Upper lobe of left lung (tissue), 6 donors: ENCODE measurements around the gene TSPYL1. TPM values are rescaled to one million over a fixed set of nuclear protein-coding genes. Genes with fewer than 3 reads are reported as not detected.

Source experiments
- ATAC-seq, 2 donors: fragments of 200-7000 bp; cut with Tn5 transposase; one replicate each; pipeline ENCODE4 v1.9.1; 2022; ENCODE audit warnings: mild to moderate bottlenecking in 2 of 2, moderate library complexity in 2 of 2; ENCODE audit not compliant: low FRiP score in 2 of 2
- DNase-seq, 2 donors: peaks; one replicate each; pipeline ENCODE4 v3.0.0-alpha.2; 2019 to 2020
- H3K27ac ChIP-seq, 4 donors: fragments of 200-600 bp; sonication (generic); one replicate each; pipeline ENCODE4 v1.5.1; 2016 to 2019
- H3K27me3 ChIP-seq, 4 donors: fragments of 200-600 bp; sonication (generic); one replicate each; pipeline ENCODE4 v1.5.1; 2017 to 2019
- H3K36me3 ChIP-seq, 4 donors: fragments of 200-600 bp; sonication (generic); one replicate each; pipeline ENCODE4 v1.5.1; 2016 to 2019
- H3K4me1 ChIP-seq, 4 donors: fragments of 200-600 bp; sonication (generic); one replicate each; pipeline ENCODE4 v1.5.1; 2018 to 2019
- H3K4me3 ChIP-seq, 4 donors: fragments of 200-600 bp; sonication (generic); one replicate each; pipeline ENCODE4 v1.5.1; 2017 to 2019; ENCODE audit warnings: mild to moderate bottlenecking in 2 of 4, moderate library complexity in 1 of 4
- H3K9me3 ChIP-seq, 4 donors: fragments of 200-600 bp; sonication (generic); one replicate each; pipeline ENCODE4 v1.5.1; 2018 to 2019
- EP300 ChIP-seq, 4 donors: sonication (generic); formaldehyde crosslinking; IDR thresholded peaks; one replicate each; pipeline ENCODE4 v1.5.1; 2017; ENCODE audit warnings: antibody characterized with exemption in 4 of 4, control low read depth in 2 of 4
- POLR2A ChIP-seq, 4 donors: fragments of 450-650 bp; IDR thresholded peaks; one replicate each; pipeline ENCODE4 v1.5.1; 2016 to 2017; ENCODE audit warnings: antibody characterized with exemption in 4 of 4, mild to moderate bottlenecking in 2 of 4
- POLR2AphosphoS5 ChIP-seq, 2 donors: sonication (generic); formaldehyde crosslinking; IDR thresholded peaks; one replicate each; pipeline ENCODE4 v1.5.1; 2017; ENCODE audit warnings: antibody characterized with exemption in 2 of 2
- WGBS, 2 donors: methylation state at CpG; one replicate each; pipeline ENCODE4 v1.1.5; 2017 to 2018; 5-methylcytosine and 5-hydroxymethylcytosine counted together
- total RNA-seq, 6 donors: library from RNA; depleted of rRNA in 4 of 6; stranded (reverse); fragments of >200 nt in 4 of 6; gene quantifications; one replicate each; pipeline versions ENCODE4 v1.1.0 to v1.2.1, GENCODE V29; 2016 to 2021
- TF ChIP-seq, protein P1 (sequence below), 6 experiments: fragments of 450-650 bp in 4 of 6; fragments of 200-600 bp in 2 of 6; sonication (generic) in 2 of 6; IDR thresholded peaks; one replicate each; pipeline ENCODE4 v1.5.1; 2016 to 2019; ENCODE audit warnings: antibody characterized with exemption in 6 of 6
- donor health status: DM: no; HTN: no; CAD: no; lungs with moderate emphysema.
- donor health status: DM: no; HTN: yes; CAD: no; lungs with severe emphysema.

TSPYL1 gene
- total RNA-seq, 6 donors from 2014 or later = 33.5 to 83.6 (median 64.9) TPM

- H3K27me3 ChIP-seq = no peaks in the 10 kb centered on the region
- H3K9me3 ChIP-seq = no peaks in the 10 kb centered on the region
- H3K4me3 ChIP-seq = no peak overlapping the region
- TF ChIP-seq EP300 (IDR thresholded peaks at IDR 0.05) (no peak), POLR2A (IDR thresholded peaks at IDR 0.05) (no peak)
- TF ChIP-seq, protein P1, sequence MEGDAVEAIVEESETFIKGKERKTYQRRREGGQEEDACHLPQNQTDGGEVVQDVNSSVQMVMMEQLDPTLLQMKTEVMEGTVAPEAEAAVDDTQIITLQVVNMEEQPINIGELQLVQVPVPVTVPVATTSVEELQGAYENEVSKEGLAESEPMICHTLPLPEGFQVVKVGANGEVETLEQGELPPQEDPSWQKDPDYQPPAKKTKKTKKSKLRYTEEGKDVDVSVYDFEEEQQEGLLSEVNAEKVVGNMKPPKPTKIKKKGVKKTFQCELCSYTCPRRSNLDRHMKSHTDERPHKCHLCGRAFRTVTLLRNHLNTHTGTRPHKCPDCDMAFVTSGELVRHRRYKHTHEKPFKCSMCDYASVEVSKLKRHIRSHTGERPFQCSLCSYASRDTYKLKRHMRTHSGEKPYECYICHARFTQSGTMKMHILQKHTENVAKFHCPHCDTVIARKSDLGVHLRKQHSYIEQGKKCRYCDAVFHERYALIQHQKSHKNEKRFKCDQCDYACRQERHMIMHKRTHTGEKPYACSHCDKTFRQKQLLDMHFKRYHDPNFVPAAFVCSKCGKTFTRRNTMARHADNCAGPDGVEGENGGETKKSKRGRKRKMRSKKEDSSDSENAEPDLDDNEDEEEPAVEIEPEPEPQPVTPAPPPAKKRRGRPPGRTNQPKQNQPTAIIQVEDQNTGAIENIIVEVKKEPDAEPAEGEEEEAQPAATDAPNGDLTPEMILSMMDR (IDR thresholded peaks at IDR 0.05) = no peak
- 66 to 70% methylated on average over 2 of the region's 2 CpGs for WGBS, 2 donors
- no peak for DNase-seq
- peaks cover 19 to 23% (median 20%) of the 10 kb centered on the region in 4 donors for H3K4me1 ChIP-seq
- no peak for ATAC-seq
- no peak overlapping the region for H3K27ac ChIP-seq
- no peaks in the 10 kb centered on the region for H3K36me3 ChIP-seq
Measured at GRCh38 chr6:116282698-116283097, 3.0 kb upstream of the TSPYL1 start.

DNA sequence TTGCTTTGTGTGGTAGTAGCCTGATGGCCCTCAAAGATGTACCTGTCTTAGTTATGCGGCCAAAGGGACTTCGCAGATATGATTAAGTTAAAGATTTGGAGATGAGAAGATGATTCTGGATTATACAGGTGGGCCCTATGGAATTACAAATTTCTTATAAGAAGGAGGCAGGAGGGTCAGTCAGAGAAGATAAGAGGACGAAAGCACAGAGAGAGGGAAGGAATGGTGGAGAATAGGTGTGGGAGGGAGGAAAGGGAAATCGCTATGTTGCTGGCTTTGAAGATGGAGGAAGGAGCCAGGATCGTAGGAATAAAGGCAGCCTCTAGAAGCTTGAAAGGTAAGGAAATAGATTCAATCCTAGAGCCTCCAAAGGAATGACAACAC is 1.2 kb upstream of the TSPYL1 start:
- no peak for ATAC-seq

DNA sequence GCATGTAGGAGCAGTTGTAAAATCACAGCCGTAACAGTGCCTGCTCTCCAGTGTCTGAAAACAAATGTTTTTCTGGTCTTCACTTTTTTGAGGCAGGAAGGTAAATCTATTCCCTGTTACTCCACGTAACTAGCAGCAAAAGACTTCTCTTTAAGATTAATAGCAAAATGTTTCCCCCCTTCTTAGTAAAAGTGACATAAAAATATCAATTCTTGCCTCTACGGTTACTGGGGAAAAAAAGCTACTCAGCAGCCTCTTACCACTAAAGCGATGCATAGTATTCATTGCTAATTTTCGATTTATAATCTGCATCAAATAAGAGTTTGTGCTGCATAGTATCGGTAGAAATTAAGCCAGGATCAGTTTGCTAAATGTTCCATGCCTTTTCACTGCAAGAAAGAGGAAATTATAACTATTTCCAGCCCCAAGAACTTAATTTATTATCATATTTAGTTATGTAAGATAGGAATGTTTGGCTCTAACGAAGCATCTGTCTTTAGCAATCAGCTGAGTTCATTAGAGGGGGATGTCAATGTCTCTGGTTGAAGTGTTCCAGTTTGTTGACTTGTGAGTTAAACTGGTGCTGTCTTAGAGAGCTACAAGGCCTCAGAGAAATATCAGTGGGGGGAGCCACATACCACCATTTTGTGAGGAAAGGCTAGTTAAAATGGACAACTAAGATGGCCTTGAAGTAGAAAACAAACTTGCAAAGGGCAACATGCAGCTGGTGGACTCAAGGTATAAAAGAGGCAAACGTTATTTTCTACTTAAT is 617 bp upstream of the TSPYL1 start:
- Histone ChIP-seq H3K4me3 (peak overlapping the region in 3 of 4 donors; percentile 77 to 92 (median 83)), H3K36me3 (peaks cover 0 to 4% (median 0%) of the 10 kb centered on the region in 4 donors), H3K4me1 (peaks cover 42 to 46% (median 43%) of the 10 kb centered on the region in 4 donors), H3K27me3 (no peaks in the 10 kb centered on the region), H3K9me3 (no peaks in the 10 kb centered on the region), H3K27ac (peak overlapping the region; percentile 96 to 99 (median 99))
- TF ChIP-seq EP300 (IDR thresholded peaks at IDR 0.05) (no peak), POLR2AphosphoS5 (IDR thresholded peaks at IDR 0.05) (no peak), POLR2A (IDR thresholded peaks at IDR 0.05) (no peak)
- TF ChIP-seq, protein P1 (IDR thresholded peaks at IDR 0.05) = no peak
- ATAC-seq (no peak), DNase-seq (no peak)
- 14 to 17% methylated on average over 8 of the region's 8 CpGs for WGBS, 2 donors

More for the DNA sequence above, 1.2 kb upstream of the TSPYL1 start:
- Histone ChIP-seq H3K4me1 (peaks cover 36 to 41% (median 37%) of the 10 kb centered on the region in 4 donors), H3K27ac (peak overlapping the region in 2 of 4 donors; percentile 99), H3K9me3 (no peaks in the 10 kb centered on the region), H3K36me3 (peaks cover 0 to 3% (median 0%) of the 10 kb centered on the region in 4 donors), H3K27me3 (no peaks in the 10 kb centered on the region), H3K4me3 (peak overlapping the region in 3 of 4 donors; percentile 77 to 92 (median 83))
- no peak for DNase-seq
- TF ChIP-seq EP300 (IDR thresholded peaks at IDR 0.05) (no peak), POLR2AphosphoS5 (IDR thresholded peaks at IDR 0.05) (no peak), POLR2A (IDR thresholded peaks at IDR 0.05) (no peak)
- TF ChIP-seq, protein P1 (IDR thresholded peaks at IDR 0.05) = no peak
- 90 to 96% methylated on average over 5 of the region's 5 CpGs for WGBS, 2 donors

- Histone ChIP-seq H3K9me3 (no peaks in the 10 kb centered on the region), H3K27ac (peak overlapping the region; percentile 96 to 99 (median 99)), H3K4me3 (peak overlapping the region; percentile 49 to 92 (median 80)), H3K36me3 (peaks cover 0 to 10% (median 2%) of the 10 kb centered on the region in 4 donors), H3K4me1 (peaks cover 48 to 54% (median 49%) of the 10 kb centered on the region in 4 donors), H3K27me3 (no peaks in the 10 kb centered on the region)
- peak; percentile 48 to 70 for ATAC-seq
- TF ChIP-seq, protein P1 (IDR thresholded peaks at IDR 0.05) = no peak
- TF ChIP-seq EP300 (IDR thresholded peaks at IDR 0.05) (no peak), POLR2AphosphoS5 (IDR thresholded peaks at IDR 0.05) (no peak), POLR2A (IDR thresholded peaks at IDR 0.05) (no peak)
- peak in 1 of 2 donors; percentile 35 for DNase-seq
- 10 to 11% methylated on average over 11 to 12 of the region's 12 CpGs for WGBS, 2 donors
Measured at GRCh38 chr6:116278854-116279231, 887 bp downstream of the TSPYL1 start.
